Spinal cord (tissue), 10 donors: ENCODE data around the gene ZNF597. TPM values are rescaled to one million over a fixed set of nuclear protein-coding genes. Genes with fewer than 3 reads are reported as not detected.

Experiments used
- DNase-seq, 6 donors: peaks; one replicate each; pipeline versions ENCODE4 v3.0.0 to v3.0.0-alpha.2; 2013 to 2015; ENCODE audit warnings: low spot score in 6 of 6, low read depth in 4 of 6
- H3K27ac ChIP-seq: one replicate; pipeline ENCODE4 v1.5.1; 2013; ENCODE audit warnings: low read depth, low read length, control low read depth
- H3K27me3 ChIP-seq: one replicate; pipeline ENCODE4 v1.6.1; 2013; ENCODE audit warnings: low read length; ENCODE audit not compliant: control insufficient read depth, insufficient read depth
- H3K36me3 ChIP-seq: one replicate; pipeline ENCODE4 v1.6.1; 2013; ENCODE audit warnings: low read length; ENCODE audit not compliant: control insufficient read depth, insufficient read depth
- H3K4me1 ChIP-seq: one replicate; pipeline ENCODE4 v1.6.1; 2013; ENCODE audit warnings: low read length; ENCODE audit not compliant: control insufficient read depth, insufficient read depth
- H3K4me3 ChIP-seq: one replicate; pipeline ENCODE4 v1.5.1; 2013; ENCODE audit warnings: low read depth, low read length, control low read depth
- H3K9me3 ChIP-seq: one replicate; pipeline ENCODE4 v1.6.1; 2013; ENCODE audit warnings: low read length; ENCODE audit not compliant: control insufficient read depth, insufficient read depth
- WGBS: methylation state at CpG from one replicate; pipeline ENCODE4 v1.1.5; 2013; ENCODE audit warnings: missing lambda C conversion rate; ENCODE audit not compliant: insufficient coverage; 5-methylcytosine and 5-hydroxymethylcytosine counted together
- polyA plus RNA-seq, 2 donors: library from polyadenylated mRNA; unstranded; fragments of 120-200 nt; gene quantifications; one replicate each; pipeline ENCODE4 v1.2.1, GENCODE V29; 2013; ENCODE audit not compliant: insufficient read length in 2 of 2
- total RNA-seq, 2 donors: library from RNA; depleted of rRNA in 1 of 2; stranded (reverse); fragments of 120-200 nt in 1 of 2; fragments of >200 nt in 1 of 2; gene quantifications; one replicate each; pipeline versions ENCODE4 v1.2.3 to v1.2.4, GENCODE V29; 2013 to 2014
- donor health status: healthy.

Gene ZNF597
- total and polyA plus RNA-seq, 4 donors = 3.3 to 5.0 (median 3.8) TPM

DNA sequence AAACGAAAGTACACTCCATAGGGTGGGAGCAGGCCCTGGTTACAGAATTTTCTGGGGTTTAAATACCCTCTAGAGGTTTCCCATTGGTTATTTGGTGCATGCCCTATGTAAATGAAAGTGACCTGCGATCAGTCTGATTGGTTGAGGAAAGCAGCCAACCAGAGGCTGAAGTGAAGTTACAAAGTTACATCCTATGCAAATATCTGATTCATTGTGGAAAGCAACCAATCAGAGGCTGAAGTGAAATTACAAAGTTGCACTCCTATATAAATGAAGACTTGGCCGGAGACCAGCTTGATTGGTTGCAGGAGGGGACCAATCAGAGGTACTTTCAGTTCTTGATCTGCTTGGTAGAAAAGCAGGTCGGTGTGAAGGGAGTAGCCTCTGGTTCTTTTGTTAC is 24.6 kb upstream of the ZNF597 start:
- DNase-seq = no peak
- H3K9me3 ChIP-seq = no peaks in the 10 kb centered on the region
- H3K27me3 ChIP-seq = no peaks in the 10 kb centered on the region
- H3K36me3 ChIP-seq = peaks cover 51% of the 10 kb centered on the region
- peaks cover 10% of the 10 kb centered on the region for H3K4me1 ChIP-seq
- H3K4me3 ChIP-seq = no peak overlapping the region
- no peak overlapping the region for H3K27ac ChIP-seq
- 100% methylated on average over 1 of the region's 4 CpGs for WGBS

DNA sequence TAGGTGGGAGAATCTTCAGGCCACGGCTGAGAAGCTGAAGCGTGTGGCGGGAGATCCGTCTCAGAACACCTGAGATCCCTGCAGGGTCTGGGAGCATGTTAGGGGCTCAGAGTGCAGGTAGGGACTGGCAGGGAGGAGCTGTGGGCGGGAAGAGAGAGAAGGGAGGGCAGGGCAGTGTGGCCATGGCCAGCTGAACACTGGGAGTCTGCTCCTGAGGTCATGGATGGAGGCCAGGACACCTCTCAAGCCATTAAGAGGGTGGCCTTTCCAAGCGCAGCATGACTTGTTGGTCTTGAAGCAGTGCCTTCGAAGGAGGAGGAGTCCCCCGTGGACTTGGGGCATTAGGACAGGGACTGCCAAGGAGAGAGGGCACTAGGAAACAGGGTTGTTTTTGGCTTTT is 23.9 kb upstream of the ZNF597 start:
- WGBS = 96% methylated on average over 8 of the region's 8 CpGs
- Histone ChIP-seq H3K27me3 (no peaks in the 10 kb centered on the region), H3K9me3 (no peaks in the 10 kb centered on the region)

DNA sequence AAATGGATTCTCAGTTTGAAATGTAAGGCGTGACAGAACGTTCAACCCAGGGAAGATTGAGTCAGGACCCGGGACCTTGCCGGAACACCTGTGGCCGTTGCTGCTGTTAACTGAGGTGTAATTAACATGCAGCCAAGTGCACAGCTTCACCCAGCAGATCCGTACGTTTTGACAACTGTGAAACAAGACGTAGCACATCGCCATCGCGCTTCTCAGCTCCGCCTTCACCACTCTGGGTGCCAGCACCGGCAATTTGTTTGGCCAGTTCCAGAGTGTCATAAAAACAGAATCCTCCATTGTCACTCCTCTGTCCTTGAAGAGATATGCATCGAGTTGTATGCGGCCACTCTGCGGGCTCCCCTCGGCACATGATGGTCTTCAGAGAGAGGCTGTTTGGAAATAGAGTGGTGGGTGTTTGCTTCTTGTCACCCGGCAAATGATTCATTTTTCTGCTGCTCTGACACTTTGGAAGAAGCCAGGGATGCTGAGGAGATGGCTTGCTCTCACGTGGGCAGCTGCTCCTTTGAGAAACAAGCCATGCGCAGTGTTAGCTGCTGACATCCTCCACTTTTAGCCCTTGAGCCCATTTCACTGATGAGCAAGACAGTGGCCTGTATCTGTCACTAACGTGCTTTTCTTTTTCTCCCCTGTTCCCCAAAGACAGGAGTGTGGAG is 22.7 kb upstream of the ZNF597 start:
- 81% methylated on average over 17 of the region's 21 CpGs for WGBS
- Histone ChIP-seq H3K27me3 (no peaks in the 10 kb centered on the region), H3K36me3 (peaks cover 37% of the 10 kb centered on the region), H3K4me1 (peaks cover 13% of the 10 kb centered on the region), H3K27ac (no peak overlapping the region), H3K9me3 (no peaks in the 10 kb centered on the region), H3K4me3 (no peak overlapping the region)
- no peak for DNase-seq

More for the DNA sequence above, 23.9 kb upstream of the ZNF597 start:
- Histone ChIP-seq H3K27ac (no peak overlapping the region), H3K4me3 (no peak overlapping the region), H3K36me3 (peaks cover 47% of the 10 kb centered on the region), H3K4me1 (peaks cover 10% of the 10 kb centered on the region)
- no peak for DNase-seq

DNA sequence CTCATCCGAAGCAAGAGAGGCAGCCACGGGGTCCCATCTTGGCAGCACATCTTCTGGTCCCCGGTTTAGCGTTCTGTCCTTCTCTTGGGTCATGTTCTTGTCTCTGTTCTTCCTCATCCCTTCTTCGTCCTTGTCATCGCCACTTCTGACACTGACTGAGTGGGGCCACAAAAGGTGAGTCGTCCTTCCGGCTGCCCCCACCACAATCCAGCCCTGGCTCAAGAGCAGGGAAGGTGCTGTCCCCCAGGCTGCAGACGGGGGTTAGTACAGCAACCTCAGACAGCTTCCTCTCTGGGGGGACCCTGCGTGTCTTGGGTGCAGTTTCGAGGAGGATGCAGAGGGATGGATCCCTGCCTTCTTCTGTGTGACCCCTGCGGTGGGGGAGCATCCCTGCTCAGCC is 22.0 kb upstream of the ZNF597 start:
- no peaks in the 10 kb centered on the region for H3K9me3 ChIP-seq
- no peak overlapping the region for H3K27ac ChIP-seq
- H3K4me3 ChIP-seq = no peak overlapping the region
- peaks cover 15% of the 10 kb centered on the region for H3K4me1 ChIP-seq
- no peak for DNase-seq
- no peaks in the 10 kb centered on the region for H3K27me3 ChIP-seq
- WGBS = 93% methylated on average over 12 of the region's 12 CpGs
- peaks cover 33% of the 10 kb centered on the region for H3K36me3 ChIP-seq

DNA sequence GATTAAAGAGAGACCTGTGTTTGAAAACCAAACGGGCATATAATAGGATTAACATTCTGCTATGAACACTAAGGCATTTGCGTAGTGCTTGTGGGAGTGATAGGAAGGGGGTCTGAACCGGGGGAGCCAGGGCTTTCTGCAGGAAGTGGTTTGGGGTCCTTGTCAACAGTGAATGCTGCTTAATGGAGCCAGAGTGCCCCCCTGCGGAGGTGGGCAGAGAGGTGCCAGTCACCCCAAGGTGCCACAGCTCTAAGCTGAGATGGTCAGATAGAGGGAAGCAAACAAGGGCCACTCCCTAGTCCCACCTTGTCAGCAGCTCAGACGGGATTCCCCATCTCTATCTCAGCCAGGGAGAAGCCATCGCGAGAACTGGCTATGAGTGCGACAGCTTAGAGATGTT is 17.8 kb upstream of the ZNF597 start:
- Histone ChIP-seq H3K36me3 (peaks cover 6% of the 10 kb centered on the region), H3K9me3 (no peaks in the 10 kb centered on the region), H3K27me3 (no peaks in the 10 kb centered on the region), H3K4me3 (no peak overlapping the region), H3K4me1 (peaks cover 33% of the 10 kb centered on the region), H3K27ac (no peak overlapping the region)
- 87% methylated on average over 4 of the region's 8 CpGs for WGBS
- no peak for DNase-seq

DNA sequence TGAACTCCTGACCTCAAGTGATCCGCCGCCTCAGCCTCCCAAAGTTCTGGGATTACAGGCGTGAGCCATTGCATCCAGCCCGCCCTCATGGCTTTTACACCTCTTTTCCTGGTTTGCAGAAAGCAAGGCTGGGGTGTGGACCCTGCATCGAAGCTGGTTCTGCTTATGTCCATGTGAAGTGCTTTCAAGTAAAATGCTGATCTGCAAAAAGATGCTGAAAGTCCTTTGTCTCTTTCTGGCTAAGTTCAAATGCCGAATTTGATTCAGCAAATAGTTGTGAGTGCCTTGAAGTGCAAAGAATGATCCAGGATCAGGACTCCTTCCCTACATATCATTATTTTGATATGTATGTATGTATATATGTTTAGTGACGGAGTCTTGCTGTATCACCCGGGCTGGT is 17.3 kb upstream of the ZNF597 start:
- no peak for DNase-seq
- WGBS = 93% methylated on average over 3 of the region's 8 CpGs
- Histone ChIP-seq H3K4me1 (peaks cover 33% of the 10 kb centered on the region), H3K36me3 (peaks cover 2% of the 10 kb centered on the region), H3K9me3 (no peaks in the 10 kb centered on the region), H3K4me3 (no peak overlapping the region), H3K27me3 (no peaks in the 10 kb centered on the region), H3K27ac (no peak overlapping the region)

DNA sequence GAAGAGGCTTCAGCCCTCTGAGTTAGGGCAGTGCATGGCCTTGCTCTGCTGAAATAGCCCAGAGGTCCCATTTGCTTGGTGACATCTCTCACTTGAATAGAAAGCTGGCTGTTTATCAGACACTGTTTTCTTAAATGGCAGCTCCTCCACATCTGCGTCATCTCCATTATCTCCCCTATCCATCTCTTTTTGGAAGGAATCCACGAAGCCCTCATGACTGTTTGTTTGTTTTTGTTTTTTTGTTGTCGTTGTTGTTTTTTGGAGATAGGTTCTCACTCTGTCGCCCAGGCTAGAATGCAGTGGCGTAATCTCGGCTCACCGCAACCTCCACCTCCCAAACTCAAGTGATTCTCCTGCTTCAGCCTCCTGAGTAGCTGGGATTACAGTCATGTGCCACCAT is 16.8 kb upstream of the ZNF597 start:
- Histone ChIP-seq H3K9me3 (no peaks in the 10 kb centered on the region), H3K27ac (no peak overlapping the region), H3K36me3 (no peaks in the 10 kb centered on the region), H3K4me3 (no peak overlapping the region), H3K27me3 (no peaks in the 10 kb centered on the region), H3K4me1 (peaks cover 33% of the 10 kb centered on the region)
- no peak for DNase-seq
- WGBS = no CpG with 5 or more reads among the region's 7 CpGs

DNA sequence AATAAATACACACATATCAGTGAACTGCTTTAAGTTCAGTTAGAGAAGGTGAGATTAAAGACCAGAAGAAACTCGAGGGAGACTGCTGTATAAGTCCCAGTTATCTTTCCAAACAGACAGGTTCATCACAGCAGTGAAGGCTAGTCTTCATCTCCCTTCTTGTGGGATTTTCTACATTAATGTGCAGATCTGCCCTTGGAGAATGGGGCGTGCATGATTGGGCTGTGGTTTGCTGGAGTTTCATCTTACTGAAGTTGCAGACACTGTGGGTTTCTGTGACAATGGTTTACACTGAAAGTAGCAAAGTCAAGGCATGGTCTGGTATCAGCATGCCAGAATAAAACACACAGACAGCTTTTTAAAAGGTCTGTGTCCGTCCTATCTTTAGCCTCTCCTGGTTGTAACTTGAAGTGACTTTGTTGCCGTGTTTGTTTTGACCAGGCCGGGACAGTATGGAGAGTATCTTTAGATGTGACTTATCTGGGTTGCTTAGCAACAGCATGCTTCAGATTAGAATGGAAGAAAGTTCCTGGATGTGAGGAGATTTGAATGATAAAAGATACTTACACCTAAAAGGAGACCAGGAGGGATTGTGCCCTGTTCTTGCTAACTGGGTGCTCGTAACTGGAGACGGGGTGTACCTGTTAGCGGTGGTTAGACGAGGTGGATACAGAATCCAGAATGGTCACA is 16.2 kb upstream of the ZNF597 start:
- Histone ChIP-seq H3K27ac (peak overlapping the region; percentile 65), H3K36me3 (no peaks in the 10 kb centered on the region), H3K4me1 (peaks cover 33% of the 10 kb centered on the region), H3K9me3 (no peaks in the 10 kb centered on the region), H3K27me3 (no peaks in the 10 kb centered on the region), H3K4me3 (peak overlapping the region; percentile 69)
- 30% methylated on average over 7 of the region's 9 CpGs for WGBS
- DNase-seq = no peak

DNA sequence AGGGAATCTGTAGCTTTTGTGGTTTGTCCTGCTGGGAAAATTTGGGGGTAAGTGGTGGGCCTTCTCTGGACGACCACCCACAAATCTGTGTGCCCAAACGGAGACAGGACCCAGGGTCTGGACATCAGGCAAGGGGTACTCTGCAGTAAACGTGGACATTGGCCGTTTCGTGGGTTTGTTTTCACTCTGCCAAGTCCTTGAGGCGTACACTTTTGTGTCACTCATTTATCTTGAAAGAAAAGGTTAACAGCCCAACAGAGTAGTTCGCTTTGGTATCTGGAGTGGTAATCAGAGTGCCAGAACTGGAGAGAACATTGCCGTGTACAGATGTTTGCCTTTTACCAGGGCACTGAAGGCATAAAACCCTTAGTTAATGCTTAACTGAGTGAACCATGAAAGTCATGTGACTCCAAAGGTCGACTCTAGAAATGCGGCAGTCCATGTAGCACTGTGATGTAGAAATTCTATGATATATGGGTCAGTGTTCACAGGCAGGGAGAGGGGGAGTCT is 15.6 kb upstream of the ZNF597 start:
- Histone ChIP-seq H3K36me3 (no peaks in the 10 kb centered on the region), H3K9me3 (no peaks in the 10 kb centered on the region), H3K27me3 (no peaks in the 10 kb centered on the region), H3K27ac (peak overlapping the region; percentile 65), H3K4me3 (peak overlapping the region; percentile 69), H3K4me1 (peaks cover 28% of the 10 kb centered on the region)
- DNase-seq = peak in 1 of 6 donors; percentile 15
- 4% methylated on average over 9 of the region's 10 CpGs for WGBS
